RPMI8226 (cell line): Measurements from ENCODE around the gene LRRTM3.
A peak's percentile ranks its signal among the peaks of the same experiment; 100 is the strongest.

Source experiments
- DNase-seq: peaks from one replicate; pipeline ENCODE4 v3.0.0-alpha.2; 2015

LRRTM3 gene

DNA sequence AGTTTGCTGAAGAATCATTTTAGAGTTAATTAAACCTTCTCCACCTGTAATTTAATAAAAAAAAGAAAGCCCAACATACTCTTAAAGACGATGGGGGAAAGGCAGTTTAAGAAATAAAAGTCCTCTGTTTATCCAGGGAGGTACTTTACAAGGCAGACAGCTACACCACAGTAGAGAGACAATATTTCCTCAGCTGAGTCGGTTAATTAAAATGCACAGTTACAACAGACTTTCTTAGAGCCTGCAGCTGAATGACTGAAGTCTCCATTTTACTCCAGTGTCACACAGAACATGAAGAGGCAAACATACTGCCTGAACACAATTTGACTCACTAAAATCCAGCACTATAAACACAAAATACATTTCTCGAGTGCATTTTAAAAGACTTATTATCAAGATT lies 15.1 kb downstream of the LRRTM3 start:
- no peak for DNase-seq

GRCh38 chr10:66941491-66941890 lies 15.7 kb downstream of the LRRTM3 start:
- peak; percentile 54 for DNase-seq

DNA sequence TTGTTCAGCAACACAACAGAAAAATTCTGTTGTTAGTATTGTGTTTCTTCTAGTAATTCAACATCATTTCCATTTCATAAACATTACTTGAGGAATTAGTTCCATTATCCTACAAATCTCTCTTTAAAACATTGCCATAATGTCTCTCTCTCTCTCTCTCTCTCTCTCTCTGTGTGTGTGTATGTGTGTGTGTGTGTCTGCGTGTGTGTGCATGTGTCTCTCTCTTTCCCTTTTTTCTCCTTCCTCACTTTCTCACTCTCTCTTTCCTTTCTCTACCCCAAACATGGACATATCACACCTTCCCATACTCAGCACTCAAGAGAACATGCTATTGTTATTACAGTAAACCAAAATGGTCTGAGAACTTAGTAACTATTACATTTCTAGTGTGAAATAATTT lies 16.6 kb downstream of the LRRTM3 start:
- DNase-seq: no peak

DNA sequence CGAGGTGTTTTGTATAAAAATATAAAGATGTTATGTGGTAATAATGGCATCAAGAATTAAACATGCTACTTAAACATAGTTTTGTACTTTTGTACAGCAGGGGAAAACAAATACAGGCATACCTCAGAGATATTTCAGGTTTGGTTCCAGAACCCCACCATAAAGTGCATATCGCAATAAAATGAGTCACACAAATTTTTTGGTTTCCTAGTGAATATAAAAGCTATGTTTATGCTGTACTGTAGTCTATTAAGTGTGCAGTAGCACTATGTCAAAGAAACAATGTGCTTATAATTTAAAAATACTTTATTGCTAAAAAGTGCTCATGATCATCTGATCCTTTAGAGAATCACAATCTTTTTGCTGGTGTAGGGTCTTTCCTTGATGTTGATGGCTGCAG lies 17.8 kb downstream of the LRRTM3 start:
- DNase-seq: no peak

DNA sequence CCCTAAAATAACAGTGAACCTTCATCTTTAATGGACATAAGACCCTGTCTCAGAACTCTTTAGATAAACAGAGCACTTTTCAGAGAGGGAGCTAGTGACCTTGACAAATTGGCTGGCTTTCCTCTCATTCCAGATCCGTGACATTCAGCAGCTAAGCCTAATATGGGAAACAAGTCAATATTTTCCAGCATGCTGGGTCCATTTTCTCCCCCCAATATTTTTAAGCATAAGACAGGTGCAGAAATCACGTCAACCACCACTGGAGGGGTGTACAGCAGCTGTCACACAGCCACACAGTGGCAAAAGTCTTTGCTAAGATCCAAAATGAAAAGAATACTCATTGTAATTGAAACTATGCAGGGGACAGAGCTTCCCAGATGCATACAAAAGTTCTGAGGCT lies 26.1 kb downstream of the LRRTM3 start:
- no peak for DNase-seq

- DNase-seq: no peak
Observed at GRCh38 chr10:66958466-66958865, 32.6 kb downstream of the LRRTM3 start.

- DNase-seq: no peak
Observed at GRCh38 chr10:66964946-66965345, 39.1 kb downstream of the LRRTM3 start.

DNA sequence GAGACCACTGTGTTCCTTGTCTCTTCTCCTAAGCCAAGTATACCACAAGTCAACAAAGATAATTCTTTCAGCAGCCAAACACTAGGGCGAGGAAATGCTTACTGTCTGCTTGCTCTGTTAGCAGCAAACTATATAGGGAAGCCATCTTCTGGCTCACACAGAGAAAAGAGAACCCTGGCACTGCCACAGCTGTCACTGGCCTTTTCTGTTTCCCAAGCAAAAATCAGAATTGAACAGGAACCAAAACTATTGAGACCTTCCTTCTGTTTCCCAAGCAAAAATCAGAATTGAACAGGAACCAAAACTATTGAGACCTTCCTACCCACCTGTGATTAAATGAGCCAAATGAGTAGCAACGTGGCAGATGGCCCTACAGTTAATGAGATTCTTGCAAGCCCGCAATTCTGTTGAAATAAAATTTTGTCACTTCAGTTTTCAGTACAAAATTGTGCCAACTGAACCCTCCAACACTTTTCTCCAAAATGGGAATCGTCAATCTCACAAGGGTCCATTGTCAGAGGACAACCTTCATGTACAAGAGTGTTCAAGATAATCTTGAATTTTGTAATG lies 54.5 kb downstream of the LRRTM3 start:
- DNase-seq: peak; percentile 66

DNA sequence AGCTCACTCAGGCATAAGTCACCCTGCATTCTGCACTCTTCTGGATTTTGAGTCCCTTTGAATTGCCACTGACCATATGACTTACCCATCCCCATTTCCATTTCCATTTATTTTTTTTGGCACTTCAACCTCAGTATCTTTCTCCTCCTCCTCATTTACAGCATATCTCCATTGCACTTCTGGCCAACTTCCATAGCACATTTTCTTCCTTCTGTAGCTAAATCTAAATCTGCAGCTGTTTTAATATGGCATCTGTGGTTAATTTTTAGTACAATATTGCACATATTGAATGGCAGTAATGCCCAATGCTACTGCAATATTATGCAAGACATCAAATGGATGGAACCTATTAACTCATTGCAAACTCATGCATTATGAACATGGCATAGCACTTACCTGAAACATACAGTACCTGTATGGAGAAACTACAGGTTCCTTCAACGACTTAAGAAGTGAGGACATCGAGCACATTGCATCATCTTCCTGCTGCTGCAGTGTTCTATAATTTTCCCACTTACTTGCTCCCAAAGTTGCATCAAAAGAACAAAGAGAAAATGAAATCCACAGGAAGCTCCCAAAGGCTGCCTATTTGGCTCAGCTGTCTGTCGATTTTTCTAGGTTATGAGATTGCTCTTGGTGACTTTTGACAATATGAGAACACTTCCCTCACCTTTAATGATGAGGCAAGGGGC lies 55.7 kb downstream of the LRRTM3 start:
- DNase-seq: no peak

DNA sequence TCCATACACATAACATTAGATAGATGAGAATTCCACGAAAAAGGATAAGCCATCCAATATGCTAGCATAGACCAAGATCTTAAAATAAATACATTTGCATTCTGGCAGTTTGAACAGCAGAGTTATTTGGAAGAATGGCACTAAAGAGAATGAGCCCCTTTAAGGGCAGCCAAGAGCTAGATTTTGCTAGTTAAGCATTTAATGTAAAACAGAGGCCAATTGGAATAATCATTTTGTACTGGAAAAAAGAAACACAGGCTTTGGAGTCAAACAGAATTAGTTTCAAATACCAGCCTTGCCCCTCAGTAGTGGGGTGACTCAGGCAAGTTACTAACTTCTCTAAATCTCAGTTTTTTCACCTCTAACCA lies 56.2 kb downstream of the LRRTM3 start:
- DNase-seq: no peak

GRCh38 chr10:66982792-66983474 lies 57.1 kb downstream of the LRRTM3 start:
- DNase-seq: peak; percentile 63

- peak; percentile 59 for DNase-seq
Observed at GRCh38 chr10:66983475-66983818, 57.6 kb downstream of the LRRTM3 start.

DNA sequence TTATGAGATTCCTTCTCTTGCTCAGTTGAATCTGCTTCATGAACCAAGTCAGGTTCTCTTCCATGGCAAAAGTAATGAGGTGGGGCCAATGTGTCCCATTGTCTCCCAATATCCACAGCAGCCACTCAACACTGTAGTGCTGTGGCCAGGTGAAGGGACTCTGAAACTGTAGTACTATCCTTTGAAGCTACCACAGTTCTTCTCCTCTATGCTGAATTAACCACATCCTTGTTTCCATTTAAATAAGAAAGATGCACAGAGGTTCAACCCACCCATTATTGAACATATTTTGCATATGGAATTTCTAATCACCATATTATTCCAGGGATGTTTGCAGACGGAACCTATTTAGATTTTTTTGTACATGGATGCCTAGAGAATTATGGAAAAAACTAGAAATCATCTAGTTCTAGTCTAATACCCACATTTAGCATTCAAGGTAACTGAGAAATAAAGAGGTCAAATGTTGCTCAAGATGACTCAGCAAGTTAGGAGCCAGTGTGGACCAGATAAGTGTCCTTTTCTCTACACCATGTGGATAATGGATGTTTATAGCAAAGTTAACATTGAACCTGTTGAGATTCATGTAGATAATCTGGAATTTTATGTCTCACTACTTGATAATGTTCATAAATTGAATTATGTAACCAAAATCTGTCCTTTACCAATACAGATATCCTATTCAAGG lies 64.5 kb downstream of the LRRTM3 start:
- DNase-seq: peak; percentile 42

- DNase-seq: no peak
Observed at GRCh38 chr10:66996996-66997395, 71.2 kb downstream of the LRRTM3 start.

DNA sequence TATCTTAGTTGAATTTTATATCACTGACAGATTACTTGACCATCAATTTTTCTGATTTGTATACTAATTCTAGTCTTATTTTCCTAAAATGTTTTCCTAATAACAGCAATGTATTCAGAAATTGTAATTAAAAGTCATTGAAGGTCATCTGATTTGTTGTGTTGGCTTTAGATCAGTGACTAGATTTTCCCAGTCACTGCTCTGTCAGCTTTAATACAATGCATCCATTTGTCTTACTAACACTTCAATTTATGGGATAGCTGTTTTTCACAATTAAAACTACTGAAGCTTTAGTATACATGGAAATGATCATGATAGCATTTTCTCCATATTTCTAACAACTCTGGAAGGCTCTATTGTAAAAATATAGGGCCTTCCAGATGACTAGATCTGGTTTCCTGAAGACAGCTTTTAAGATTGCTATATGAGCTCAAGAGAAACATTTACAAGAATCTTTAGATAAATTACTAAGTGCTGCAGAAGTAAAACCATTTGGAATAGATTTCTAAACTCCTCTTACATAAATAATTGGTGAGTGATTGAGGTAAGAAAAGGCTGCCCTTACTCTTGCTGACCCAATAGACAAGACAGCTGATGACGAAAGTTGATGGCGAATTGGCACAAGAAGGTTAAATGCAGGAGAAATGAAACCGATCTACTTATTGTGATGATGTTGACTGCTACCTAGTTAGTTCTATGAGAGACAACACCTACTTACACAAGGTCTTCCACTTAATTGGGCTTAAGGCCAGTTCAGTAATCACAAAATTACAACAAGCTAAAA lies 74.1 kb downstream of the LRRTM3 start:
- peak; percentile 57 for DNase-seq

GRCh38 chr10:67004690-67005089 lies 78.9 kb downstream of the LRRTM3 start:
- DNase-seq: no peak

DNA sequence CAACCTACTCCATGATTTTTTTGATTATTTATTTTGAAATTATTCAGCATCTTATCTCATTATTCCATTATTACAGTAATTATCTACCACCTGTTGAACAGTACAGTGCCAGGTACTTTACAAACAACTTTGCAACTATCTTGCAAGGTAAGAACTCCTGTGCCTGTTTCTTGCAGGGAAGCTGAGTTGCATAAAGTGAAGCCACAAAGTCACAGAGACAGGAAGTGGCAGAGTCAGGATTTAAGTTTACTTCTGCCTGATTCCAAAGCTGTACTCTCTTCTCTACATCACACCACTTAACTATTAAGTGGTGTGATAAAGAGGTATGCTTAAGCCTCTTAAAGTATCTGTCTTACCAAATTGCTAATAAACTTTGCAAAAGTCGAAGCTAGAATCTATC lies 80.1 kb downstream of the LRRTM3 start:
- DNase-seq: peak; percentile 80

GRCh38 chr10:67011480-67011879 lies 85.6 kb downstream of the LRRTM3 start:
- DNase-seq: no peak

DNA sequence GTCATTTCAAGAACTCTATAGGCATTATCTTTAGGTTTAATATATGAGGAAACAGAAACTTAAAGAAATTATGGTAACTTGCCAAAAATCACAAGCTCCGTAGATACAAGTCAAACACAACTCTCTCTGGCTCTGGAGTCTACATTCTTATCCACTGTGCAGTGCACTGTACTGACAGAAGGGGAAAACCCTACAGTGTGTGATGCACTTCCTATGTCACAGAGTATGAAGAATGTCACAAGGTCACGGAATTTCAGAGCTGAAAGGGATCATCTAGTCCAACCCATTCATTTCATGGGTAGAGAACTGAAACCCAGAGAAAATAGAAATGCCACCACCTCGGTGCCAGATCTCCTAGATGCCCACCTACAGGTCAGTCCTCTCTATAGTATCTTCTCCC lies 86.1 kb downstream of the LRRTM3 start:
- peak; percentile 90 for DNase-seq

DNA sequence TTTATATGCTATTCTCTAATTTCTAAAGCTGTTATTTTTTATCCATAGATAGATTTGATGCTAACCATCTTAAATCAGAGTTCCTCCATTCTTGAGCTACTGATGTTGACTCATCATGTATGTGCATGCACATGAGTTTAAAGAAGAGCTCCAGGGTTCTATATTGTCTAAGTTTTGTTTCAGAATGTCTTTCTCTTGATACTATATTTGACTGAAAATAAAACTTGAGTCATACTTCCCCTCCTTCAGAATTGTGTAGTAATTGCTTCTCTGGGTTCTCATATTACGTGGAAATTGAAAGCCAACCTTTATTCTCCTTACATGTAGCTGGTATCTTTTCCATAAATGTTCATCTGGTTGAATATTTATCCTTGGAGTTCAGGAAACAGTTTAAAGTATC lies 89.4 kb downstream of the LRRTM3 start:
- peak; percentile 44 for DNase-seq

GRCh38 chr10:67017218-67017617 lies 91.4 kb downstream of the LRRTM3 start:
- DNase-seq: no peak

DNA sequence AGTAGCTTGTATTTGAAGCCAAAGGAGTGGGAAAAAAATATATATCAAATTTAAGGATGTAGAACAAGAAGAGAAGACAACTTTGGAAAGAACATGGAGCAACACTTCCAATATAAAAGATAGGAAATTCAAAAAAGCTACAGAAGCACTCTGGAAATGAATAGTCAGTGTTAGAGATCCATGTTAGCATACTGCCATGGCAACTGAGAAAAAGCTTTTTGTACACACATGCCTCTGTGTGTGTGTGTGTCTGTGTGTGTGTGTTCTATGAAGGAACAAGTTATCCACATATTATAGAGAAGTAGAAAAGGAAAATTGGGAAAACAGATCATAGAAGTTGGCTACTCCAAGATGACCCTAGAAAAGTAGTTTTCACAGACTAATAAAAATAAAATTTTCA lies 96.3 kb downstream of the LRRTM3 start:
- no peak for DNase-seq

- peak; percentile 39 for DNase-seq
Observed at GRCh38 chr10:67033878-67034277, 108.0 kb downstream of the LRRTM3 start.
